ENCODE measurements around the gene KRT7.

GRCh38 chr12:52221070-52221781 lies 11.8 kb upstream of the KRT7 start:
- no peak for TF ChIP-seq EZH2phosphoT487 (IDR thresholded peaks at IDR 0.05; ENCODE audit: insufficient read depth, low read depth)
- no peak for TF ChIP-seq EZH2 (IDR thresholded peaks at IDR 0.05; ENCODE audit: insufficient read depth, poor library complexity, severe bottlenecking)

Data from GM23248 (cell line).